Right lobe of liver (tissue), 6 donors: ENCODE data around the gene AHNAK. TPM values are rescaled to one million over a fixed set of nuclear protein-coding genes. Genes with fewer than 3 reads are reported as not detected.
"Not testable (repeated sequence)": the region's sequence is repeated elsewhere in the genome, so short reads cannot be mapped to it uniquely, and the experiment has no call there.

Source experiments
- ATAC-seq, 4 donors: fragments of 200-7000 bp; cut with Tn5 transposase; one replicate each; pipeline ENCODE4 v1.9.1; 2020; ENCODE audit warnings: mild to moderate bottlenecking in 4 of 4, moderate library complexity in 4 of 4
- DNase-seq, 3 donors: peaks; one replicate each; pipeline ENCODE4 v3.0.0-alpha.2; 2020
- H3K27ac ChIP-seq, 3 donors: fragments of 200-600 bp; one replicate each; pipeline ENCODE4 v1.8.0; 2022
- H3K27me3 ChIP-seq, 2 donors: fragments of 200-600 bp; one replicate each; pipeline ENCODE4 v1.8.0; 2022
- H3K36me3 ChIP-seq, 4 donors: fragments of 200-600 bp; sonication (generic) in 1 of 4; one replicate each; pipeline versions ENCODE4 v1.5.1 to v1.8.0; 2017 to 2022; ENCODE audit warnings: control low read depth in 1 of 4
- H3K4me1 ChIP-seq, 4 donors: fragments of 200-600 bp; sonication (generic) in 1 of 4; one replicate each; pipeline versions ENCODE4 v1.5.1 to v1.8.0; 2017 to 2022; ENCODE audit warnings: control low read depth in 1 of 4
- H3K4me3 ChIP-seq, 3 donors: fragments of 200-600 bp; one replicate each; pipeline ENCODE4 v1.8.0; 2022
- H3K9me3 ChIP-seq, 4 donors: fragments of 200-600 bp; sonication (generic) in 1 of 4; one replicate each; pipeline versions ENCODE4 v1.5.1 to v1.8.0; 2017 to 2022; ENCODE audit warnings: control low read depth in 1 of 4
- POLR2A ChIP-seq: fragments of 450-650 bp; IDR thresholded peaks from one replicate; pipeline ENCODE4 v1.6.1; 2017; ENCODE audit warnings: antibody characterized with exemption, mild to moderate bottlenecking
- WGBS: methylation state at CpG from one replicate; pipeline ENCODE4 v1.1.6; 2018; ENCODE audit warnings: low coverage, low lambda C conversion rate; ENCODE audit not compliant: insufficient coverage; ENCODE audit errors: missing lambda C conversion rate; 5-methylcytosine and 5-hydroxymethylcytosine counted together
- intact Hi-C, 2 donors: fragments of 100-400 bp; cut with DNase I; formaldehyde crosslinking; loops; one replicate each; pipeline versions ENCODE4 v1.11.2 to v1.14.1; 2022
- total RNA-seq, 6 experiments: library from RNA; depleted of rRNA in 2 of 6; stranded (reverse); fragments of >200 nt in 2 of 6; fragmentation: NEBNext Ultra II Directional in 3 of 6; extraction: Animal tissue kit (Norgen Biotek cat#: 25700) in 3 of 6; gene quantifications; one replicate each; pipeline versions ENCODE4 v1.1.0 to v1.2.4, GENCODE V29; 2016 to 2023
- TF ChIP-seq, protein P1 (sequence below), 4 donors: fragments of 200-600 bp in 3 of 4; fragments of 450-650 bp in 1 of 4; IDR thresholded peaks; one replicate each; pipeline versions ENCODE4 v1.5.1 to v1.8.0; 2016 to 2022; ENCODE audit warnings: antibody characterized with exemption in 4 of 4, mild to moderate bottlenecking in 2 of 4
- donor health status: DM: no; HTN: yes; CAD: no.
- donor health status: DM: no; HTN: no; CAD: no.
- donor health status: DM: no; HTN: no; CAD: no.
- donor health status: DM: no; HTN: yes; CAD: no.
- donor health status: DM: no; HTN: yes; CAD: no.

Gene AHNAK
- total RNA-seq, 6 experiments from 2014 or later = 91.0 to 180 (median 113) TPM

DNA sequence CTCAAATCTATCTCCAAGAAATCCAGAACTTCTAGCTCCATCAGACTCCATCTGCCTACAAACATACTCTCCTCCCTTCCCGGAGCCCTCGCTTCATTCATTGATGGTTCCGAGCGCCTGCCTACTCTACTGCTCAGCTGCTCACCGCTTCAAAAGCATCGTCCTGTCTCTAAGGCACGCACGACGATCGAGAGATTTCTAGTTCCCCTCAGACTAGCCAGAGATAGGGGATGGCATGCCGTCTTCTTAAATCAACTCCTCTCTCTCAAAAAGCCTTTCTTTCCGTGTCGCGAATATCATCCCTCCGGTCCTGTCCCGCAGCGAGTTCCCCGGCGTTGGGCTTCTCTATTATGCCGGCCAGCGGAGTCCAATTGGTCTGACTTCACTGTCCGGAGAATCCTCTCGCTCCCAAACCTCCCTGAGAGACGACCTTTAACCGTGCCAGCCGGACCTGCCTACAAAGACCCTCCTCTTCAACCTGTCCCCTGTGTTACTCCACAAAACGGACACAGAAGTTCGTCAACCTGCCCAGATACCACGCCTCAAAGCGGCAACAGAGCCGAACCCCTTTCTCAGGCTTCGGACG lies 26.5 kb upstream of the AHNAK start:
- TF ChIP-seq, protein P1, sequence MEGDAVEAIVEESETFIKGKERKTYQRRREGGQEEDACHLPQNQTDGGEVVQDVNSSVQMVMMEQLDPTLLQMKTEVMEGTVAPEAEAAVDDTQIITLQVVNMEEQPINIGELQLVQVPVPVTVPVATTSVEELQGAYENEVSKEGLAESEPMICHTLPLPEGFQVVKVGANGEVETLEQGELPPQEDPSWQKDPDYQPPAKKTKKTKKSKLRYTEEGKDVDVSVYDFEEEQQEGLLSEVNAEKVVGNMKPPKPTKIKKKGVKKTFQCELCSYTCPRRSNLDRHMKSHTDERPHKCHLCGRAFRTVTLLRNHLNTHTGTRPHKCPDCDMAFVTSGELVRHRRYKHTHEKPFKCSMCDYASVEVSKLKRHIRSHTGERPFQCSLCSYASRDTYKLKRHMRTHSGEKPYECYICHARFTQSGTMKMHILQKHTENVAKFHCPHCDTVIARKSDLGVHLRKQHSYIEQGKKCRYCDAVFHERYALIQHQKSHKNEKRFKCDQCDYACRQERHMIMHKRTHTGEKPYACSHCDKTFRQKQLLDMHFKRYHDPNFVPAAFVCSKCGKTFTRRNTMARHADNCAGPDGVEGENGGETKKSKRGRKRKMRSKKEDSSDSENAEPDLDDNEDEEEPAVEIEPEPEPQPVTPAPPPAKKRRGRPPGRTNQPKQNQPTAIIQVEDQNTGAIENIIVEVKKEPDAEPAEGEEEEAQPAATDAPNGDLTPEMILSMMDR (IDR thresholded peaks at IDR 0.05) = no peak
- TF ChIP-seq POLR2A = no peak
- peaks cover 0 to 53% (median 23%) of the 10 kb centered on the region in 4 donors for H3K36me3 ChIP-seq

DNA sequence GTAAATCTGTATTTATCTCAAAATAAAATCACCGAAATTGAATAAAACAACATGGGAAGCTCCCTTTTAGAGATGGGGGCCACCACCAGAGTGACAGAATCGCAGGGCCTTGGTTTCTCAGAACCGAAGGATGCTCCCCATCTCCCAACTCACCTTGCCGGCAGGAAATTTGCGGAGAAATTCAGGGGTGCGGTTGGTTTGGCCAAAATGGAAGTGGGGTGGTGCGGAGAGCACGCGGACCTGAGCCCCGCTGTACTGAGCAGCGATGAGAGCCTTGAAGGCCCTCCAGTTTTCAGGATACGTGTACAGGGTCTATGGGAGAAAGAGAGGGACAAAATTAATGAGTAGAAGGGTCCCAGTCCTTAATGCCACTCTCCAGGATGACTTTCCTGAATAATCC lies 25.8 kb upstream of the AHNAK start:
- WGBS = 77% methylated on average over 12 of the region's 12 CpGs

More for the DNA sequence above, 26.5 kb upstream of the AHNAK start:
- intact Hi-C loops = no loop called here
- WGBS = under 1% methylated on average over 33 of the region's 33 CpGs
- no peaks in the 10 kb centered on the region for H3K9me3 ChIP-seq
- DNase-seq (peak in 2 of 3 donors; percentile 40 to 59), ATAC-seq (peak in 2 of 4 donors; percentile 0 to 10)
- peak overlapping the region; percentile 47 to 79 (median 69) for H3K27ac ChIP-seq
- H3K4me3 ChIP-seq = peak overlapping the region; percentile 74 to 94 (median 86)
- peaks cover 0 to 21% (median 0%) of the 10 kb centered on the region in 4 donors for H3K4me1 ChIP-seq
- no peaks in the 10 kb centered on the region for H3K27me3 ChIP-seq

GRCh38 chr11:62571493-62571892 lies 24.9 kb upstream of the AHNAK start:
- intact Hi-C loops, ATAC-seq, H3K27ac ChIP-seq, H3K27me3 ChIP-seq, H3K4me3 ChIP-seq, H3K9me3 ChIP-seq: not testable (repeated sequence)
- WGBS = 77% methylated on average over 4 of the region's 5 CpGs
- peaks cover 0 to 30% (median 2%) of the 10 kb centered on the region in 4 donors for H3K4me1 ChIP-seq
- peaks cover 0 to 63% (median 30%) of the 10 kb centered on the region in 4 donors for H3K36me3 ChIP-seq
- peak in 1 of 3 donors; percentile 5 for DNase-seq

More for the DNA sequence above, 25.8 kb upstream of the AHNAK start:
- intact Hi-C loops = no loop called here
- peaks cover 0 to 57% (median 24%) of the 10 kb centered on the region in 4 donors for H3K36me3 ChIP-seq
- TF ChIP-seq, protein P1 (IDR thresholded peaks at IDR 0.05) = no peak
- peak overlapping the region; percentile 74 to 94 (median 86) for H3K4me3 ChIP-seq
- H3K27me3 ChIP-seq = no peaks in the 10 kb centered on the region
- ATAC-seq (no peak), DNase-seq (peak in 1 of 3 donors; percentile 35)
- H3K9me3 ChIP-seq = no peaks in the 10 kb centered on the region
- H3K4me1 ChIP-seq = peaks cover 0 to 26% (median 0%) of the 10 kb centered on the region in 4 donors
- peak overlapping the region in 1 of 3 donors; percentile 47 for H3K27ac ChIP-seq

DNA sequence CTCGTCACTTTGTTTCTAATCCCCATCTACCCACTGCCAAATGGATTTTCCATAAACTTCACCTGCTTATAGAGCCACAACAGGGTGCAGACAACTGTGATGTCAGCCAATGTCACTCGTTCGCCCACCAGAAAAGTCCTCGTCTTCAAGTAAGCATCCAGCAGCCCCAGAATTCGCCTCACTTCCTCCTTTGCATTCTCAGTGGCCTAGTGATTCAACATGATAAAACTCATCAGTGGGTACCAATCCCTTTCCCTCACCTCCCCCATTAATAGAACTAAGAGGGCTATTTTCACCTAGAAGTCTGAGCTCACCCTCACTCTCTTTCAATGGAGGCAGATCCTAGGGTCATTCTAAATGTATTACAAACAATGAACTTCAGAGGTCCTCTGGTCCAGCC lies 24.3 kb upstream of the AHNAK start:
- H3K36me3 ChIP-seq = peaks cover 0 to 63% (median 33%) of the 10 kb centered on the region in 4 donors
- intact Hi-C loops = not testable (repeated sequence)
- 87% methylated on average over 4 of the region's 5 CpGs for WGBS

GRCh38 chr11:62569611-62570010 lies 23.0 kb upstream of the AHNAK start:
- ATAC-seq (no peak), DNase-seq (no peak)
- Histone ChIP-seq H3K4me3 (no peak overlapping the region), H3K27me3 (no peaks in the 10 kb centered on the region), H3K9me3 (no peaks in the 10 kb centered on the region), H3K27ac (no peak overlapping the region), H3K36me3 (peaks cover 0 to 66% (median 35%) of the 10 kb centered on the region in 4 donors), H3K4me1 (peaks cover 0 to 39% (median 11%) of the 10 kb centered on the region in 4 donors)
- 64% methylated on average over 1 of the region's 1 CpG for WGBS
- intact Hi-C loops = no loop called here
- TF ChIP-seq, protein P1 (IDR thresholded peaks at IDR 0.05) = no peak
- TF ChIP-seq POLR2A = no peak

More for the DNA sequence above, 24.3 kb upstream of the AHNAK start:
- H3K27ac ChIP-seq, H3K4me3 ChIP-seq, DNase-seq, ATAC-seq, H3K27me3 ChIP-seq, H3K9me3 ChIP-seq: not testable (repeated sequence)
- H3K4me1 ChIP-seq = peaks cover 0 to 36% (median 5%) of the 10 kb centered on the region in 4 donors
